Astrocyte (in vitro differentiated cells and primary cell): ENCODE measurements around the gene NPY5R. TPM values are rescaled to one million over a fixed set of nuclear protein-coding genes. Genes with fewer than 3 reads are reported as not detected.

Experiments used
- DNase-seq: peaks from one replicate; pipeline ENCODE4 v3.0.0-alpha.2; 2010; ENCODE audit warnings: low read depth
- FAIRE-seq: peaks from 2 replicates; lab custom pipeline; 2011; peaks lifted over from hg19 to GRCh38; lab: Jason Lieb, UNC
- H2AFZ ChIP-seq: 2 replicates; pipeline ENCODE4 v1.6.0; 2012; ENCODE audit warnings: low read depth, low read length, inconsistent platforms
- H3K27ac ChIP-seq: 2 replicates; pipeline ENCODE4 v1.5.1; 2011; ENCODE audit warnings: low read depth, low read length, inconsistent platforms
- H3K27me3 ChIP-seq: 2 replicates; pipeline ENCODE4 v1.6.0; 2011; ENCODE audit warnings: low read length, inconsistent platforms; ENCODE audit not compliant: insufficient read depth
- H3K36me3 ChIP-seq: 2 replicates; pipeline ENCODE4 v1.5.1; 2011; ENCODE audit warnings: low read length, inconsistent platforms; ENCODE audit not compliant: insufficient read depth
- H3K4me1 ChIP-seq: 2 replicates; pipeline ENCODE4 v1.5.1; 2011; ENCODE audit warnings: low read length, inconsistent platforms; ENCODE audit not compliant: insufficient read depth
- H3K4me2 ChIP-seq: 2 replicates; pipeline ENCODE4 v1.6.0; 2012; ENCODE audit warnings: low read length, inconsistent platforms
- H3K4me3 ChIP-seq: 2 replicates; pipeline ENCODE4 v1.5.1; 2011; ENCODE audit warnings: low read depth, mild to moderate bottlenecking, low read length, inconsistent platforms; ENCODE audit not compliant: insufficient read depth
- H3K79me2 ChIP-seq: 2 replicates; pipeline ENCODE4 v1.6.0; 2012; ENCODE audit warnings: mild to moderate bottlenecking, low read length, inconsistent platforms; ENCODE audit not compliant: insufficient read depth
- H3K9ac ChIP-seq: 2 replicates; pipeline ENCODE4 v1.6.0; 2012; ENCODE audit warnings: mild to moderate bottlenecking, low read length, inconsistent platforms
- H3K9me3 ChIP-seq: 2 replicates; pipeline ENCODE4 v1.5.1; 2012; ENCODE audit warnings: low read depth, mild to moderate bottlenecking, low read length, inconsistent platforms; ENCODE audit not compliant: insufficient read depth
- H4K20me1 ChIP-seq: 2 replicates; pipeline ENCODE4 v1.6.0; 2012; ENCODE audit warnings: low read length, inconsistent platforms; ENCODE audit not compliant: insufficient read depth
- H3K27ac Mint-ChIP-seq: one replicate; pipeline ENCODE4 v1.8.0; 2021; ENCODE audit warnings: mild to moderate bottlenecking, mixed read lengths; ENCODE audit not compliant: unreplicated experiment
- H3K27me3 Mint-ChIP-seq: one replicate; pipeline ENCODE4 v1.8.0; 2021; ENCODE audit warnings: low read depth, mixed read lengths; ENCODE audit not compliant: unreplicated experiment
- H3K36me3 Mint-ChIP-seq: one replicate; pipeline ENCODE4 v1.8.0; 2021; ENCODE audit warnings: low read depth, mixed read lengths; ENCODE audit not compliant: unreplicated experiment
- H3K4me1 Mint-ChIP-seq: one replicate; pipeline ENCODE4 v1.8.0; 2021; ENCODE audit warnings: low read depth, mixed read lengths; ENCODE audit not compliant: unreplicated experiment
- H3K4me3 Mint-ChIP-seq: one replicate; pipeline ENCODE4 v1.8.0; 2021; ENCODE audit warnings: mild to moderate bottlenecking, moderate library complexity, mixed read lengths; ENCODE audit not compliant: unreplicated experiment
- H3K9me3 Mint-ChIP-seq: one replicate; pipeline ENCODE4 v1.8.0; 2021; ENCODE audit warnings: mild to moderate bottlenecking, mixed read lengths; ENCODE audit not compliant: unreplicated experiment
- CTCF ChIP-seq: IDR thresholded peaks from 2 replicates; pipeline ENCODE4 v1.5.1; 2011; ENCODE audit warnings: low read depth, mild to moderate bottlenecking, inconsistent platforms, low read length, moderate library complexity; ENCODE audit not compliant: insufficient read depth
- EZH2 ChIP-seq: IDR thresholded peaks from 2 replicates; pipeline ENCODE4 v1.6.1; 2012; ENCODE audit warnings: mild to moderate bottlenecking, low read length, inconsistent platforms; ENCODE audit not compliant: insufficient read depth
- total RNA-seq: library from RNA; stranded (reverse); gene quantifications from 2 replicates; pipeline ENCODE4 v1.2.1, GENCODE V29; 2021

The NPY5R gene
- total RNA-seq, 1 donor from 2014 or later = not detected

- no peak overlapping the region for H3K4me2 ChIP-seq
- no peak overlapping the region for H3K4me3 ChIP-seq
- H3K4me1 ChIP-seq = no peaks in the 10 kb centered on the region
- H3K36me3 ChIP-seq = no peaks in the 10 kb centered on the region
- H3K79me2 ChIP-seq = no peaks in the 10 kb centered on the region
- DNase-seq (no peak), FAIRE-seq (no peak)
- H3K27me3 ChIP-seq = no peaks in the 10 kb centered on the region
- no peaks in the 10 kb centered on the region for H4K20me1 ChIP-seq
- no peak overlapping the region for H3K9ac ChIP-seq
- Mint-ChIP-seq H3K4me3 (no peak overlapping the region), H3K4me1 (no peaks in the 10 kb centered on the region), H3K27ac (no peak overlapping the region), H3K9me3 (no peaks in the 10 kb centered on the region), H3K27me3 (no peaks in the 10 kb centered on the region), H3K36me3 (no peaks in the 10 kb centered on the region)
- TF ChIP-seq CTCF (no peak), EZH2 (no peak)
- H2AFZ ChIP-seq = no peak overlapping the region
- no peaks in the 10 kb centered on the region for H3K9me3 ChIP-seq
- no peak overlapping the region for H3K27ac ChIP-seq
These were observed 35.0 kb downstream of the NPY5R start for GRCh38 chr4:163378661-163379060.

- Mint-ChIP-seq H3K36me3 (no peaks in the 10 kb centered on the region), H3K4me3 (no peak overlapping the region), H3K27me3 (no peaks in the 10 kb centered on the region), H3K4me1 (no peaks in the 10 kb centered on the region), H3K27ac (no peak overlapping the region), H3K9me3 (no peaks in the 10 kb centered on the region)
- TF ChIP-seq EZH2 = no peak
- no peak for TF ChIP-seq CTCF
- Histone ChIP-seq H3K79me2 (no peaks in the 10 kb centered on the region), H3K4me1 (no peaks in the 10 kb centered on the region), H3K9ac (no peak overlapping the region), H2AFZ (no peak overlapping the region), H3K36me3 (no peaks in the 10 kb centered on the region), H4K20me1 (no peaks in the 10 kb centered on the region), H3K4me3 (no peak overlapping the region), H3K4me2 (no peak overlapping the region), H3K9me3 (no peaks in the 10 kb centered on the region), H3K27me3 (no peaks in the 10 kb centered on the region), H3K27ac (no peak overlapping the region)
- DNase-seq (no peak), FAIRE-seq (no peak)
These were observed 37.0 kb downstream of the NPY5R start for GRCh38 chr4:163380703-163381102.

- no peak overlapping the region for H3K4me3 Mint-ChIP-seq
- Histone ChIP-seq H3K79me2 (no peaks in the 10 kb centered on the region), H3K36me3 (no peaks in the 10 kb centered on the region), H3K27ac (no peak overlapping the region), H3K27me3 (no peaks in the 10 kb centered on the region), H2AFZ (no peak overlapping the region), H3K4me3 (no peak overlapping the region), H3K9ac (no peak overlapping the region), H4K20me1 (no peaks in the 10 kb centered on the region), H3K4me1 (no peaks in the 10 kb centered on the region), H3K4me2 (no peak overlapping the region), H3K9me3 (no peaks in the 10 kb centered on the region)
- no peaks in the 10 kb centered on the region for H3K4me1 Mint-ChIP-seq
- DNase-seq (no peak), FAIRE-seq (no peak)
- H3K27ac Mint-ChIP-seq = no peak overlapping the region
- no peaks in the 10 kb centered on the region for H3K9me3 Mint-ChIP-seq
- TF ChIP-seq CTCF (no peak), EZH2 (no peak)
- no peaks in the 10 kb centered on the region for H3K27me3 Mint-ChIP-seq
- H3K36me3 Mint-ChIP-seq = no peaks in the 10 kb centered on the region
These were observed 38.6 kb downstream of the NPY5R start for GRCh38 chr4:163382178-163382869.
